Activated CD4-positive, alpha-beta T cell treated with anti-CD3 and anti-CD28 coated beads for 36 hours (primary cell): ENCODE data around the gene TCF12. TPM values are rescaled to one million over a fixed set of nuclear protein-coding genes. Genes with fewer than 3 reads are reported as not detected.
"Not testable (repeated sequence)": the region's sequence is repeated elsewhere in the genome, so short reads cannot be mapped to it uniquely, and the experiment has no call there.

ENCODE experiments used
- ATAC-seq: fragments of 200-7000 bp; cut with Tn5 transposase; one replicate; pipeline ENCODE4 v1.10.0; 2021; ENCODE audit warnings: mild to moderate bottlenecking, moderate library complexity
- CTCF ChIA-PET: fragments of 350-600 bp; sonication (Branson Sonifier 250); formaldehyde crosslinking; loops from one replicate; lab custom pipeline; 2021; ENCODE audit warnings: antibody characterized with exemption; lab: Charles Lee
- POLR2A ChIA-PET: fragments of 350-600 bp; sonication (Branson Sonifier 250); formaldehyde crosslinking; loops from one replicate; lab custom pipeline; 2021; ENCODE audit warnings: antibody characterized with exemption, inconsistent platforms; lab: Charles Lee
- DNase-seq: peaks from one replicate; pipeline ENCODE4 v3.0.0-alpha.2; 2020
- H3K27ac Mint-ChIP-seq: one replicate; pipeline ENCODE4 v1.8.0; 2021; ENCODE audit warnings: mixed read lengths
- H3K27me3 Mint-ChIP-seq: one replicate; pipeline ENCODE4 v1.8.0; 2021; ENCODE audit warnings: mixed read lengths
- H3K36me3 Mint-ChIP-seq: one replicate; pipeline ENCODE4 v1.8.0; 2021; ENCODE audit warnings: low read depth, mixed read lengths
- H3K4me1 Mint-ChIP-seq: one replicate; pipeline ENCODE4 v1.8.0; 2021; ENCODE audit warnings: mixed read lengths
- H3K4me3 Mint-ChIP-seq: one replicate; pipeline ENCODE4 v1.8.0; 2021; ENCODE audit warnings: mild to moderate bottlenecking, moderate library complexity, mixed read lengths
- H3K9me3 Mint-ChIP-seq: one replicate; pipeline ENCODE4 v1.8.0; 2021; ENCODE audit warnings: low read depth, mixed read lengths
- intact Hi-C, 2 experiments: fragments of 100-400 bp; cut with DNase I in 1 of 2; cut with micrococcal nuclease in 1 of 2; formaldehyde crosslinking; loops; one replicate each; pipeline versions ENCODE4 v1.14.2 to v1.15.1; 2022 to 2024; cut with DNase I, micrococcal nuclease
- total RNA-seq, 2 experiments: library from RNA; stranded (reverse); gene quantifications; one replicate each; pipeline ENCODE4 v1.2.3, GENCODE V29; 2021

Gene TCF12
- total RNA-seq, 2 experiments from 2014 or later, result 61.1 to 74.9 TPM

DNA sequence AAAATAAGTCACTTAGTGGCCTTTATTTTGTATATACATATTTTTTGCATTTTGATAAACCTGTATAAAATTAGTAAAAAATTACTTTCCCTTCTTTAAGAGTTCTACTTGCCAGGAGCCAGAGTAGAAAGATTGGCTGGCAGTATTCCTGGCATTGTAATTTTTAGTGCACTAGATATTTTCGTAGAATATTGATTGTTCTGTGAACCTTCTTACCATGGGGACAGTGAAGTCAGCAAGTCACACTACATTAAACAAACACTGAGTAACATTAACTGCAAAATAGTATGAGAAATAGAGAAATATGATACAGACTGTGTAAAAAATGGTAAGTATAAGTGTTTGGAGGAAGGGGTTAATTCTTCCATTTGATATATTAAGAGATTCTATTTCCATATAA lies 26.0 kb downstream of the TCF12 start:
- CTCF ChIA-PET, result no interaction called here
- Mint-ChIP-seq H3K27me3 (no peaks in the 10 kb centered on the region), H3K36me3 (peaks cover 20% of the 10 kb centered on the region), H3K27ac (no peak overlapping the region), H3K4me3 (no peak overlapping the region), H3K9me3 (peaks cover 3% of the 10 kb centered on the region), H3K4me1 (peaks cover 33% of the 10 kb centered on the region)
- POLR2A ChIA-PET, result no interaction called here
- ATAC-seq (no peak), DNase-seq (no peak)
- intact Hi-C loops, result no loop called here

DNA sequence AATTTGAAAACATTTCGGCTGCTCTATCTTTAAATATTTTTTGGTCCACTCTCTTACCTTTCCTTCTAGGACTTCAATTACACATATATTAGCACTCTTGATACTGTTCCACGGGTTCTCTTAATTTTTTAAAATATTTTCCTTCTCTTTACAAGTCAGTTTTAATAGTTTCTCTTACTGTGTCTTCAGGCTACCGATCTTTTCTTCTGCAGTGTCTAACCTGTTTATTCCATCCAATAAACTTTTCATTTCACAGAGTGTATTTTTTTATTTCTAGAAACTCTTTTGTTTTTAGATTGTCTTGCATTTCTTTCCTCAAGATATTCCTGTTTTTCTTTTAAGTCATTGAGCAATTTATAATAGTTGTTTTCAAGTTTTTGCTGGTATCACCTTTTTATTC lies 27.7 kb downstream of the TCF12 start:
- POLR2A ChIA-PET, result interaction anchor here (0.6 kb wide), 1 partner anchor 18 kb away, joined by 3 read pairs; no protein-coding TSS in a partner anchor
- ATAC-seq (no peak), DNase-seq (no peak)
- Mint-ChIP-seq H3K9me3 (peaks cover 3% of the 10 kb centered on the region), H3K4me3 (no peak overlapping the region), H3K4me1 (peaks cover 30% of the 10 kb centered on the region), H3K36me3 (peaks cover 20% of the 10 kb centered on the region), H3K27me3 (no peaks in the 10 kb centered on the region), H3K27ac (no peak overlapping the region)
- CTCF ChIA-PET, result no interaction called here
- intact Hi-C loops, result no loop called here

DNA sequence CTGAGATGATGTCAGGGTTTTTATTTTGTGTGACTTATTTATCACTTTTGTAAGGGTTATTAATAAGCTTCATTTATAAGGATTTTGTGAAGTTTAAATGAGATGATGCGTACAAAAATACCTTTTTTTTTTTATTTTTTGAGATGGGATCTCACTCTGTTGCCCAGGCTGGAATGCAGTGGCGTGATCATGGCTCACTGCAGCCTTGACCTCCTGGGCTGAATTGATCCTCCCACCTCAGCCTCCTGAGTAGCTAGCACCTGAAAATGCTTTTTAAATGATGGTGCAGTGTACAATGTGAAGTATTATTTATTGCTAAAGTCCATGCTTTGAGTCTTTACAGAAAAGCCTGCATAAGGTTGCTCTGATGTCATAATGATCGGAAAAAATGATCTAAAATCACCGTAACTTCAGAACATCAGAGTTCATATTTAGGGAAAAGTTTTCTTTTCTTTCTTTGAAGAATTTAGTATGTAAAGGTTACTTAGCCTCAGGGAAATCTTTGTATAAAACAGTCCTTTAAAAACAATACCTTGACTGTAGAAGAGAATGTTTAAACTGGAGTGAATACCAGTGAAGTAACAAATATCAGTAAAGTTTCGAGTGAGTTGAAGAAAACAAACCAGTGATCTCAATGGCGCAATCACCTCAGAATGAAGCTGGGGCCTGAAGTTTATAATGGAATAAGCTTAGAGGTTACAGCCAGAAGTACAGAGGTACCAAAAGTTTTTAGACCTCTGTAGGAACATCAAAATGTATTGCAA lies 29.7 kb downstream of the TCF12 start:
- Mint-ChIP-seq H3K4me3 (no peak overlapping the region), H3K36me3 (peaks cover 19% of the 10 kb centered on the region), H3K9me3 (peaks cover 3% of the 10 kb centered on the region), H3K27ac (no peak overlapping the region), H3K4me1 (peaks cover 23% of the 10 kb centered on the region), H3K27me3 (no peaks in the 10 kb centered on the region)
- ChIA-PET POLR2A (interaction anchor here (0.6 kb wide), 1 partner anchor 391 kb away, joined by 5 read pairs; no protein-coding TSS in a partner anchor), CTCF (interaction anchor here (1.2 kb wide), 1 partner anchor 14 kb away, joined by 4 read pairs; no protein-coding TSS in a partner anchor)
- DNase-seq, result no peak
- no peak for ATAC-seq
- intact Hi-C loops, result no loop called here

DNA sequence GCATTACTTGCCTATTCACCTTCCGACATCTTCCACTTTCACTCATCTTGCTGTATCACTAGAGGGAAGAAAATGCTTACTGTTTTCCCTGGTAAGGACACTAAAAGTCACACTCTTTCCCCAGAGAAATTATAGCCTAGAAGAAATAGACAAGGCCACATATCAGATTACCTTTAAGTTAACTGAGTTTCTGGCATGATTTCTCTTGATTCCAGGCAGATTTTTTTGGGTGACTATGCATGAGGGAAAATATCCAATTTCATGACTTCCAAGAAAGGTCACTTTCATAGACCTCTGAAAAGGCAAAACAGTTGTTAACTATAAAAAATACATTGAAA lies 30.3 kb downstream of the TCF12 start:
- H3K4me3 Mint-ChIP-seq, result no peak overlapping the region
- no peak overlapping the region for H3K27ac Mint-ChIP-seq
- peaks cover 23% of the 10 kb centered on the region for H3K4me1 Mint-ChIP-seq
- intact Hi-C loops, result no loop called here
- CTCF ChIA-PET, result interaction anchor here (1.2 kb wide), 1 partner anchor 15 kb away, joined by 4 read pairs; no protein-coding TSS in a partner anchor
- POLR2A ChIA-PET, result no interaction called here
- H3K9me3 Mint-ChIP-seq, result peaks cover 3% of the 10 kb centered on the region
- peaks cover 19% of the 10 kb centered on the region for H3K36me3 Mint-ChIP-seq
- no peaks in the 10 kb centered on the region for H3K27me3 Mint-ChIP-seq
- DNase-seq (no peak), ATAC-seq (no peak)

DNA sequence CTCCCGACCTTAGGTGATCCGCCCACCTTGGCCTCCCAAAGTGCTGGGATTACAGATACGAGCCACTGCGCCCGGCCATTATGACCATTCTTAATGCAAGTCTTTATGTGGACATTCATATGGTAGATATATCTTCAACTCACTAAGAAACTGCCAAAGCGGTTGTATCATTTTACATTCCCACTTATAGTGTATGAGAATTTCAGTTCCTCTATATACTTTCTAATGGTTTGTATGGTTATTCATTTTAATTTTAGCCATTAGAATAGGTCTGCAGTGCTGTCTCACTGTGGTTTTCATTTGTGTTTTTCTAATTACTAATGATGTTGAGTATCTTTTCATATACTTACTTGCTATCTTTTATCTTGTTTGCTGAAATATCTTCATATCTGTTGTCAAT lies 32.5 kb downstream of the TCF12 start:
- intact Hi-C loops, result no loop called here
- ChIA-PET POLR2A (no interaction called here), CTCF (no interaction called here)
- Mint-ChIP-seq H3K4me3 (no peak overlapping the region), H3K27me3 (no peaks in the 10 kb centered on the region), H3K4me1 (peaks cover 23% of the 10 kb centered on the region), H3K9me3 (peaks cover 10% of the 10 kb centered on the region), H3K27ac (no peak overlapping the region), H3K36me3 (peaks cover 24% of the 10 kb centered on the region)
- DNase-seq, result no peak
- ATAC-seq, result no peak

DNA sequence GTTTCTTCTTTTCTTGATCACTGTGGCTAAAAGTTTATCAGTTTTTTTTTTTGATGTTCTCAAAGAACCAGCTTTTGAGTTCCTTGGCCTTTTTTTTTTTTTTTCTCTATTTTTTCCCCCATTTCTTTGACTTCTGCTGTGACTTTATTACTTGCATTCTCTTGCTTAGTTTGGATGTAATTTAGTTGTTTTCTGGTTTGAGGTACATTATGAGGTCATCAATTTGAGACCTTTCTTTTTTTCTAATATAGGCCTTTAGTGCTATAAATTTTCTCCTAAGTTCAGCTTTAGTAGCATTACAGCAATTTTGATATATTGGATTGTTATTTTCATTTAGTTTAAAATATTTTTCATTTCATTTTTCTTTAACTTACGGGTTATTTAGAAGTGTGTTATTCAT lies 35.3 kb downstream of the TCF12 start:
- H3K4me3 Mint-ChIP-seq, result no peak overlapping the region
- H3K4me1 Mint-ChIP-seq, result peaks cover 18% of the 10 kb centered on the region
- ATAC-seq, result no peak
- H3K27me3 Mint-ChIP-seq, result no peaks in the 10 kb centered on the region
- peaks cover 10% of the 10 kb centered on the region for H3K9me3 Mint-ChIP-seq
- intact Hi-C loops, result no loop called here
- DNase-seq, result no peak
- H3K36me3 Mint-ChIP-seq, result peaks cover 28% of the 10 kb centered on the region
- H3K27ac Mint-ChIP-seq, result no peak overlapping the region
- POLR2A ChIA-PET, result no interaction called here
- CTCF ChIA-PET, result no interaction called here

DNA sequence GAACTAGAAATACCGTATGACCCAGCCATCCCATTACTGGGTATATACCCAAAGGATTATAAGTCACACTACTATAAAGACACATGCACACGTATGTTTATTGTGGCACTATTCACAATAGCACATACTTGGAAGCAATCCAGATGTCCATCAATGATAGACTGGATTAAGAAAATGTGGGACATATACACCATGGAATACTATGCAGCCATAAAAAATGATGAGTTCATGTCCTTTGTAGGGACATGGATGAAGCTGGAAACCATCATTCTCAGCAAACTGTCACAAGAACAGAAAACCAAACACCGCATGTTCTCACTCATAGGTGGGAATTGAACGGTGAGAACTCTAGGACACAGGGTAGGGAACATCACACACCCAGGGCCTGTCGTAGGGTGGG lies 36.6 kb downstream of the TCF12 start:
- H3K4me3 Mint-ChIP-seq, result not testable (repeated sequence)

DNA sequence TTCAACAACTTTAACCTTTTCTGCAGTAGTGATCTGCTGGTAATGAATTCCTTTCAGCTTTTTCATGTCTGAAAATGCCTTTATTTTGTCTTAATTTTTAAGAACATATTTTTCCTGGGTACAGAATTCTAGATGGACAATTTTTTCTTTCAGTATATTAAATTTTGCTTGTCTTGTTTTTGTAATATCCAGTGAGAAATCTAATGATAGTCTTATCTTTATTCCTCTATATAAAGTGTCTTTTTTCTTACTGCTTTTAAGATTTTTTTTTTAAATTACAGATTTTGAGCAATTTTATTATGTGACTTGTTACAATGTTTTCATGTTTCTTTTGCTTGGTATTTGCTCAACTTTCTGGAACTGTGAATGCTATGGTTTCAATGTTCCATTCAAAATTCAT lies 38.1 kb downstream of the TCF12 start:
- H3K36me3 Mint-ChIP-seq, result peaks cover 28% of the 10 kb centered on the region
- no peak overlapping the region for H3K4me3 Mint-ChIP-seq
- H3K4me1 Mint-ChIP-seq, result peaks cover 19% of the 10 kb centered on the region
- H3K9me3 Mint-ChIP-seq, result peaks cover 10% of the 10 kb centered on the region
- DNase-seq (no peak), ATAC-seq (no peak)
- intact Hi-C loops, result no loop called here
- ChIA-PET POLR2A (no interaction called here), CTCF (no interaction called here)
- no peaks in the 10 kb centered on the region for H3K27me3 Mint-ChIP-seq
- no peak overlapping the region for H3K27ac Mint-ChIP-seq

More for the DNA sequence above, 36.6 kb downstream of the TCF12 start:
- Mint-ChIP-seq H3K36me3 (peaks cover 28% of the 10 kb centered on the region), H3K9me3 (peaks cover 10% of the 10 kb centered on the region), H3K4me1 (peaks cover 22% of the 10 kb centered on the region)
- POLR2A ChIA-PET, intact Hi-C loops, H3K27ac Mint-ChIP-seq, DNase-seq, H3K27me3 Mint-ChIP-seq, CTCF ChIA-PET, ATAC-seq: not testable (repeated sequence)

DNA sequence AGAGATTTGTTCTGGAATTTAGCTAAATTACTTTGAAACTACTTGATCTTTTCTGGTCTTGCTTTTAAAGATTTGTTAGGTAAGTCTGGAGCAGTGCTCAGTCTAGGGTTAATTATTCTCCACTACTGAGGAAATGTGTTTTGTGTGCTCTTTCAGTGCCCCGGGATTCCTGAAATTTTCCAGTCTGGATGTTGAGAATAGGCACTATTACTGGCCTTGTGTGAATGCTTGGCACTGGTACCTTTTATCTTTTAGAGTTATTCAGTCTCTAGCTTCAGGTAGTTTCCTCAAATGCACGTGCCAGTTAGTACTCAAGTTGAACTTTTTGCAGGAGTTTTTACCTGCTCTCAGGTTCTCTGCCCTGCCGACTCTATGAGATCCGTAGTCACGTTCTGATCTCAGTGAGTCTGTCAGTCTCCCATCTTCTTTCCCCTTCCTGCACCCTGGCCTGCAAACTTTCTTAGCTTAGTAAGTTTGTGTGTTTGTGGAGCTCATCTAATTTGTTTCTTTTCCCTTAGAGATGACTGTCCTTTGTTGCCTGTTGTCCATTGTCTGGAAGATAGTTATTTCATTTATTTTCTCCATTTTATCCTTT lies 39.5 kb downstream of the TCF12 start:
- H3K27me3 Mint-ChIP-seq, result no peaks in the 10 kb centered on the region
- H3K36me3 Mint-ChIP-seq, result peaks cover 28% of the 10 kb centered on the region
- H3K4me1 Mint-ChIP-seq, result peaks cover 28% of the 10 kb centered on the region
- no peak overlapping the region for H3K4me3 Mint-ChIP-seq
- ATAC-seq (no peak), DNase-seq (no peak)
- ChIA-PET CTCF (interaction anchor here (0.7 to 0.9 kb wide), 2 partner anchors 15 to 133 kb away, joined by 3 to 5 read pairs; no protein-coding TSS in a partner anchor), POLR2A (interaction anchor here (0.6 kb wide), 1 partner anchor 1293 kb away, joined by 3 read pairs; no protein-coding TSS in a partner anchor)
- H3K27ac Mint-ChIP-seq, result no peak overlapping the region
- intact Hi-C loops, result no loop called here
- H3K9me3 Mint-ChIP-seq, result peaks cover 10% of the 10 kb centered on the region

DNA sequence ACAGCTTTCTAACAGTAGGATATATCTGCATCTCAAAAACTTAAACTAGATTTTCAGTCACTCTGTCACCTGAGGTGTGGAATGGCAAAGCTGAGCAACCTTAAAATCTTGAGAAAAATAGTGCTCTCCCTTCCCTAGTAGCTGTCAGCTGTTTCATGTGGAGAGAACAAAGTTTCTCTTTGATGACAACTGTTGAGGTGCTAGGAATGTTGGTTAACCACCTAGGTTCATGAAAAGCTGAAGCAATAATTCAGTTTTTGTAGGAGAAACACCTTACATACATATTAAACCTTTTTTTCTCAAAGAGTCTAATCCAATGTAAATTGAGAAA lies 40.8 kb downstream of the TCF12 start:
- intact Hi-C loops, result no loop called here
- CTCF ChIA-PET, result interaction anchor here (0.8 kb wide), 1 partner anchor 10 kb away, joined by 3 read pairs; no protein-coding TSS in a partner anchor
- DNase-seq (no peak), ATAC-seq (peak; percentile 60)
- H3K27me3 Mint-ChIP-seq, result no peaks in the 10 kb centered on the region
- H3K9me3 Mint-ChIP-seq, result peaks cover 9% of the 10 kb centered on the region
- H3K27ac Mint-ChIP-seq, result no peak overlapping the region
- H3K36me3 Mint-ChIP-seq, result peaks cover 25% of the 10 kb centered on the region
- H3K4me1 Mint-ChIP-seq, result peaks cover 41% of the 10 kb centered on the region
- H3K4me3 Mint-ChIP-seq, result no peak overlapping the region
- POLR2A ChIA-PET, result no interaction called here

DNA sequence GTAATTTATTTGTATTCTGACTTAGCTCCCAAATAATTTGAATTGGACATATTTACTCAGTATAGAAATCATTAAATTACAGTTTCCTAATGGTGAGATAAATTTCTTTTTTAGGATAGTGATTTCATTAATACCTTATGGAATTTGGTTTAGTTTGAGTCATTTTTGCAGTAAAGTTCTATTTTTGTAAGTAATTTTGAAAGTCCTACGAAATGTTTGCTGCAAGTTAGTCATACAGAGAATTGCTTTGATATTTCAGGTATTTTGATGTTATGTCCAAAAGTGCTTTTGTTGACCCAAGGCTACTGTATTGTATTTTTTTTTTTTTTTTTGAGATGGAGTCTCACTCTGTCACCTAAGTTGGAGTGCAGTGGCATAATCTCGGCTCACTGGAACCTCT lies 41.7 kb downstream of the TCF12 start:
- H3K4me1 Mint-ChIP-seq, result peaks cover 49% of the 10 kb centered on the region
- CTCF ChIA-PET, result no interaction called here

DNA sequence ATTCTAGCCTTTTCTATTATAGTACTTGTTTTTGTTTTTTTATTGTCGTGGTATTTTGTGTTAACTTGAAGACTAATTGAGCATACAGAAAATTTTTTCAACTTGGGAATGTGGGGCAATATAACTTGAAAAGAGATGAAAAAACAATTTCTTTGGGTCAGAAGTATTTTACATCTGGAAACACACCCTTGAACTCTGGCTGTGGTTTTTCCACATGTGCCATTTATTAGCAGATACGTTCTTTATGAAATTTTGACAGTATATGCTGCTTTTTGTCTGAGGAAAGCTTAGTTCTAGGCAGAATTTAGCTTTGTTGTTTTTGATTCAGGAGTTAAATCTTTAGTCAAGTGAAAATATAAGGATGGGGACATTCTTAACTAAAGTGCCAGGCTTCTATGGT lies 44.7 kb downstream of the TCF12 start:
- H3K27ac Mint-ChIP-seq, result no peak overlapping the region
- DNase-seq (no peak), ATAC-seq (no peak)
- H3K27me3 Mint-ChIP-seq, result no peaks in the 10 kb centered on the region
- intact Hi-C loops, result loop anchor here in 1 of 2 experiments (5.0 kb wide), 1 partner anchor 41 kb away; no protein-coding TSS in a partner anchor
- H3K4me3 Mint-ChIP-seq, result no peak overlapping the region
- POLR2A ChIA-PET, result no interaction called here
- peaks cover 3% of the 10 kb centered on the region for H3K36me3 Mint-ChIP-seq
- CTCF ChIA-PET, result interaction anchor here (0.6 to 1.1 kb wide), 2 partner anchors 35 to 78 kb away, joined by 3 to 4 read pairs; no protein-coding TSS in a partner anchor
- H3K9me3 Mint-ChIP-seq, result no peaks in the 10 kb centered on the region
- H3K4me1 Mint-ChIP-seq, result peaks cover 47% of the 10 kb centered on the region

More for the DNA sequence above, 41.7 kb downstream of the TCF12 start:
- DNase-seq (no peak), ATAC-seq (no peak)
- Mint-ChIP-seq H3K36me3 (peaks cover 17% of the 10 kb centered on the region), H3K4me3 (no peak overlapping the region), H3K27ac (no peak overlapping the region), H3K9me3 (peaks cover 4% of the 10 kb centered on the region), H3K27me3 (no peaks in the 10 kb centered on the region)
- POLR2A ChIA-PET, result no interaction called here
- intact Hi-C loops, result loop anchor here in 1 of 2 experiments (5.0 kb wide), 1 partner anchor 38 kb away; no protein-coding TSS in a partner anchor
